Activated CD8-positive, alpha-beta T cell treated with anti-CD3 and anti-CD28 coated beads for 36 hours (primary cell): ENCODE results near the gene ASB18. TPM values are rescaled to one million over a fixed set of nuclear protein-coding genes. Genes with fewer than 3 reads are reported as not detected.

ENCODE experiments used
- ATAC-seq: fragments of 200-7000 bp; cut with Tn5 transposase; one replicate; pipeline ENCODE4 v1.10.0; 2021; ENCODE audit warnings: mild to moderate bottlenecking, moderate library complexity
- CTCF ChIA-PET: fragments of 350-600 bp; sonication (Branson Sonifier 250); formaldehyde crosslinking; loops from one replicate; lab custom pipeline; 2021; ENCODE audit warnings: antibody characterized with exemption; lab: Charles Lee
- POLR2A ChIA-PET: fragments of 350-600 bp; sonication (Branson Sonifier 250); formaldehyde crosslinking; loops from one replicate; lab custom pipeline; 2021; ENCODE audit warnings: antibody characterized with exemption; lab: Charles Lee
- DNase-seq: peaks from one replicate; pipeline ENCODE4 v3.0.0-alpha.2; 2020
- H3K27ac Mint-ChIP-seq: one replicate; pipeline ENCODE4 v1.8.0; 2021; ENCODE audit warnings: mild to moderate bottlenecking, mixed read lengths
- H3K27me3 Mint-ChIP-seq: one replicate; pipeline ENCODE4 v1.8.0; 2021; ENCODE audit warnings: mixed read lengths
- H3K36me3 Mint-ChIP-seq: one replicate; pipeline ENCODE4 v1.8.0; 2021; ENCODE audit warnings: low read depth, mixed read lengths
- H3K4me1 Mint-ChIP-seq: one replicate; pipeline ENCODE4 v1.8.0; 2021; ENCODE audit warnings: low read depth, mixed read lengths
- H3K4me3 Mint-ChIP-seq: one replicate; pipeline ENCODE4 v1.8.0; 2021; ENCODE audit warnings: mild to moderate bottlenecking, moderate library complexity, mixed read lengths
- H3K9me3 Mint-ChIP-seq: one replicate; pipeline ENCODE4 v1.8.0; 2021; ENCODE audit warnings: mixed read lengths
- intact Hi-C: fragments of 100-400 bp; cut with micrococcal nuclease; formaldehyde crosslinking; loops from one replicate; pipeline ENCODE4 v1.10.0; 2022
- total RNA-seq, 2 experiments: library from RNA; stranded (reverse); gene quantifications; one replicate each; pipeline ENCODE4 v1.2.3, GENCODE V29; 2021
- TF ChIP-seq, protein P1 (sequence below): fragments of 200-600 bp; IDR thresholded peaks from one replicate; pipeline ENCODE4 v1.8.0; 2022; ENCODE audit warnings: antibody characterized with exemption, mild to moderate bottlenecking

ASB18 gene, protein sequence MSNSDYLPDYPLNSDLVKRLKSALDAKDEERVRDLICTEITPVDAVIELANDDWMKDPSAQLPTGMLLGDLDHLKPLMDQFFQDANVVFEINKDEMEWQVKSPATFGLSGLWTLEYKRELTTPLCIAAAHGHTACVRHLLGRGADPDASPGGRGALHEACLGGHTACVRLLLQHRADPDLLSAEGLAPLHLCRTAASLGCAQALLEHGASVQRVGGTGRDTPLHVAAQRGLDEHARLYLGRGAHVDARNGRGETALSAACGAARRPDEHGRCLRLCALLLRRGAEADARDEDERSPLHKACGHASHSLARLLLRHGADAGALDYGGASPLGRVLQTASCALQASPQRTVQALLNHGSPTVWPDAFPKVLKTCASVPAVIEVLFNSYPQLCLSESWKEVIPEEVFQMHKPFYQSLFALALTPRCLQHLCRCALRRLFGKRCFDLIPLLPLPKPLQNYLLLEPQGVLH
- not detected for total RNA-seq

DNA sequence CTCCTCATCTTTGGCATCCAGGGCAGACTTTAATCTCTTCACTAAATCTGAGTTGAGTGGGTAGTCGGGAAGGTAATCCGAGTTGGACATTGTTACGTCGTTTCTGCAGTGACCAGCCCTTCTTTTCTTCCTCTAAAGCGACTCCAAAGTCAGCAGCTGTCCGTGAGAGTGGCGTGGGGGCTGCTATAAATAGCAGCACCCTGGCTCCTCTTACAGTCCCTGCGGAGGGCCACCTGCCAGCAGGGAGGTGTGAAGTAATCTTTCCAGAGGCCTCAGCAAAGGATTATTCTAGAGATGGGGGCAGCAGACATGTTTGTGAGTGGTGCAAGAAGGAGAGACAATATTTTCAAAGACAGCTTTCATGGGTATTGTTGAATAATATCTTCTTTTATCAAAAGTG, at the start of gene ASB18:
Gene ASB18, minus strand, starts transcription at position 151 of the 400 bp plus-strand sequence. Its CDS starts 61 bp downstream, at position 90.
- H3K9me3 Mint-ChIP-seq: peaks cover 4% of the 10 kb centered on the region
- DNase-seq (no peak), ATAC-seq (no peak)
- ChIA-PET CTCF (no interaction called here), POLR2A (no interaction called here)
- peaks cover 17% of the 10 kb centered on the region for H3K27me3 Mint-ChIP-seq
- intact Hi-C loops: no loop called here
- TF ChIP-seq, protein P1, sequence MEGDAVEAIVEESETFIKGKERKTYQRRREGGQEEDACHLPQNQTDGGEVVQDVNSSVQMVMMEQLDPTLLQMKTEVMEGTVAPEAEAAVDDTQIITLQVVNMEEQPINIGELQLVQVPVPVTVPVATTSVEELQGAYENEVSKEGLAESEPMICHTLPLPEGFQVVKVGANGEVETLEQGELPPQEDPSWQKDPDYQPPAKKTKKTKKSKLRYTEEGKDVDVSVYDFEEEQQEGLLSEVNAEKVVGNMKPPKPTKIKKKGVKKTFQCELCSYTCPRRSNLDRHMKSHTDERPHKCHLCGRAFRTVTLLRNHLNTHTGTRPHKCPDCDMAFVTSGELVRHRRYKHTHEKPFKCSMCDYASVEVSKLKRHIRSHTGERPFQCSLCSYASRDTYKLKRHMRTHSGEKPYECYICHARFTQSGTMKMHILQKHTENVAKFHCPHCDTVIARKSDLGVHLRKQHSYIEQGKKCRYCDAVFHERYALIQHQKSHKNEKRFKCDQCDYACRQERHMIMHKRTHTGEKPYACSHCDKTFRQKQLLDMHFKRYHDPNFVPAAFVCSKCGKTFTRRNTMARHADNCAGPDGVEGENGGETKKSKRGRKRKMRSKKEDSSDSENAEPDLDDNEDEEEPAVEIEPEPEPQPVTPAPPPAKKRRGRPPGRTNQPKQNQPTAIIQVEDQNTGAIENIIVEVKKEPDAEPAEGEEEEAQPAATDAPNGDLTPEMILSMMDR: no peak
- no peaks in the 10 kb centered on the region for H3K36me3 Mint-ChIP-seq
- no peak within 1 kb of the TSS for H3K27ac Mint-ChIP-seq
- H3K4me3 Mint-ChIP-seq: no peak within 1 kb of the TSS
- H3K4me1 Mint-ChIP-seq: no peaks in the 10 kb centered on the region

DNA sequence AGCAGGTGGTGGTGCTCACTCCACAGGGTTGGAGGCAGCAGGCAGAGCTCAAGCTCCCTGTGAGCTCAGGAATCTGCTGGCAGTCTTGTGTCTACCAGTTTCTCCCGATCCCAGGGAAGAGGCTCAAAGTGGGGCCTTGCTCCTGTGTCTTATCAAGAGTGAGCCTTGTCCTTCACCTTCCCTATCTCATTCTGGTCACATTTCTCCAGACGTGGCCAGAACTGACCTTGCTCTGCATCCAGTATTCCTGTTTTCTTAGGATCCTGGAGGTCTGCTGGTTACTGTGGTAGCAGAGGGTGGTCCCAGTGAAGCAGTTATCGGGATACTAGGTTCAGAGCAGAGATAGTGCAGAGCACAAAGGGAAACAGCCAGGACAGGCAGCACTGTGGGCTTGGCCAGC, 47.1 kb upstream of the ASB18 start:
- no peak overlapping the region for H3K27ac Mint-ChIP-seq
- DNase-seq (no peak), ATAC-seq (no peak)
- peaks cover 4% of the 10 kb centered on the region for H3K27me3 Mint-ChIP-seq
- intact Hi-C loops: no loop called here
- no peak overlapping the region for H3K4me3 Mint-ChIP-seq
- H3K36me3 Mint-ChIP-seq: no peaks in the 10 kb centered on the region
- peaks cover 4% of the 10 kb centered on the region for H3K9me3 Mint-ChIP-seq
- H3K4me1 Mint-ChIP-seq: no peaks in the 10 kb centered on the region
- TF ChIP-seq, protein P1: no peak
- CTCF ChIA-PET: no interaction called here
- POLR2A ChIA-PET: no interaction called here

DNA sequence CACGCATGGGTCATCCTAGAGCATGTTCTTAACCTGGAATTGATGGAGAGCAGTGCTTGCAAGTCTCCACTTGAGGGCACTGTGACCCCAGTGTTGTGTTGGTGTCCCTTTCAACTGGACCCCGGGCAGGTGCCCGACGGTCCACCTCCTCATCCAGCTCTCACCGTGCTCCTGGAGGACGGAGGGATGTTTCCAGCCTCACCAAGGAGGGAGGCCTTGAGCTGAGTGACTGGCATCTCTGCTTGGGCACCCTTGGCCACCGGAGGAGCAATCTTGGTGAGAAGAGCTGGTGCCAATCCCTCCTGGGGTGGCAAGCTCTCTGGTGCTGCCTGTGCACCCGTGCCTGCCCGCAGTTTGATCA, 45.4 kb upstream of the ASB18 start:
- TF ChIP-seq, protein P1: peak; percentile 51
- ChIA-PET CTCF (interaction anchor here (0.6 to 1.4 kb wide), 4 partner anchors 9 to 776 kb away, joined by 3 read pairs; partner anchors contain the start of gene COPS8), POLR2A (no interaction called here)
- DNase-seq (no peak), ATAC-seq (no peak)
- no peak overlapping the region for H3K4me3 Mint-ChIP-seq
- H3K36me3 Mint-ChIP-seq: no peaks in the 10 kb centered on the region
- H3K27ac Mint-ChIP-seq: no peak overlapping the region
- peaks cover 2% of the 10 kb centered on the region for H3K27me3 Mint-ChIP-seq
- intact Hi-C loops: no loop called here
- H3K4me1 Mint-ChIP-seq: no peaks in the 10 kb centered on the region
- H3K9me3 Mint-ChIP-seq: peaks cover 4% of the 10 kb centered on the region

GRCh38 chr2:236308855-236309668, 44.9 kb upstream of the ASB18 start:
- intact Hi-C loops: no loop called here
- ATAC-seq (no peak), DNase-seq (no peak)
- H3K9me3 Mint-ChIP-seq: peaks cover 4% of the 10 kb centered on the region
- no peak overlapping the region for H3K4me3 Mint-ChIP-seq
- no peaks in the 10 kb centered on the region for H3K36me3 Mint-ChIP-seq
- H3K27me3 Mint-ChIP-seq: peaks cover 2% of the 10 kb centered on the region
- ChIA-PET CTCF (interaction anchor here (1.4 kb wide), 3 partner anchors 8 to 777 kb away, joined by 3 read pairs; partner anchors contain the start of gene COPS8), POLR2A (no interaction called here)
- H3K4me1 Mint-ChIP-seq: no peaks in the 10 kb centered on the region
- TF ChIP-seq, protein P1: no peak
- H3K27ac Mint-ChIP-seq: no peak overlapping the region
